A549 (cell line): Measurements from ENCODE around the gene TCP11. TPM values are rescaled to one million over a fixed set of nuclear protein-coding genes. Genes with fewer than 3 reads are reported as not detected.

Source experiments
- ATAC-seq, 2 experiments: fragments of 200-7000 bp in 1 of 2; fragments of >200 bp in 1 of 2; cut with Nextera tagmentation in 1 of 2; cut with Tn5 transposase in 1 of 2; 3 replicates each; pipeline versions ENCODE4 v1.8.0 to v1.9.1; 2018 to 2020; ENCODE audit warnings: mild to moderate bottlenecking in 1 of 2, moderate library complexity in 1 of 2
- CTCF ChIA-PET: fragments of 300-600 bp; sonication (Branson Sonifier 250); formaldehyde crosslinking; extraction: SDS; loops from one replicate; lab custom pipeline; 2021; ENCODE audit warnings: antibody characterized with exemption, inconsistent platforms; lab: Yijun Ruan, JAX
- POLR2A ChIA-PET: fragments of 350-600 bp; formaldehyde crosslinking; extraction: SDS; loops from one replicate; lab custom pipeline; 2021; ENCODE audit warnings: antibody characterized with exemption, inconsistent platforms; lab: Yijun Ruan, JAX
- DNase-seq, 2 experiments: peaks; one replicate each; pipeline versions ENCODE4 v3.0.0 to v3.0.0-alpha.2; 2011 to 2016; ENCODE audit warnings: low read depth in 1 of 2, low spot score in 1 of 2
- FAIRE-seq: peaks from 2 replicates; lab custom pipeline; 2011; peaks lifted over from hg19 to GRCh38; lab: Jason Lieb, UNC
- H3K27ac ChIP-seq, 2 experiments: fragments of >200 bp; sonication (Bioruptor Twin); formaldehyde crosslinking; 3 replicates each; pipeline ENCODE4 v1.5.1; 2016 to 2017
- H3K4me1 ChIP-seq: fragments of >200 bp; sonication (Bioruptor Twin); formaldehyde crosslinking; 3 replicates; pipeline ENCODE4 v1.6.1; 2016
- H3K4me2 ChIP-seq: fragments of >200 bp; sonication (Bioruptor Twin); formaldehyde crosslinking; 3 replicates; pipeline ENCODE4 v1.6.1; 2016
- H3K4me3 ChIP-seq: fragments of >200 bp; sonication (Bioruptor Twin); formaldehyde crosslinking; 3 replicates; pipeline ENCODE4 v1.5.1; 2016
- H3K9me3 ChIP-seq: fragments of >200 bp; sonication (Bioruptor Twin); formaldehyde crosslinking; 3 replicates; pipeline ENCODE4 v1.6.1; 2016
- CBX2 ChIP-seq: fragments of 200-600 bp; sonication (generic); IDR thresholded peaks from 2 replicates; pipeline ENCODE4 v1.6.1; 2016; ENCODE audit warnings: low read depth, mild to moderate bottlenecking, borderline replicate concordance
- CBX8 ChIP-seq: fragments of 200-600 bp; sonication (generic); IDR thresholded peaks from 2 replicates; pipeline ENCODE4 v1.6.1; 2016
- CEBPB ChIP-seq, 2 experiments: fragments of >200 bp in 1 of 2; sonication (Bioruptor Twin) in 1 of 2; formaldehyde crosslinking in 1 of 2; IDR thresholded peaks; 2 replicates each; pipeline ENCODE4 v1.6.1; 2012 to 2016
- ESRRA ChIP-seq: fragments of 150-350 bp; IDR thresholded peaks from 2 replicates; pipeline ENCODE4 v1.6.1; 2014; ENCODE audit warnings: mild to moderate bottlenecking, low read length, borderline replicate concordance
- FOSL2 ChIP-seq, 2 experiments: fragments of 450-650 bp in 1 of 2; fragments of >200 bp in 1 of 2; sonication (Bioruptor Twin) in 1 of 2; formaldehyde crosslinking; IDR thresholded peaks; 2 replicates each; pipeline versions ENCODE4 v1.5.0 to v1.6.1; 2016 to 2020; ENCODE audit warnings: mild to moderate bottlenecking in 1 of 2, moderate library complexity in 1 of 2
- HDAC2 ChIP-seq: fragments of 200-600 bp; sonication (generic); IDR thresholded peaks from 2 replicates; pipeline ENCODE4 v1.6.1; 2016
- HOXB13 ChIP-seq: fragments of 250-450 bp; sonication (Bioruptor Pico); IDR thresholded peaks from 2 replicates; pipeline ENCODE4 v1.5.0; 2020; ENCODE audit warnings: low read depth, mild to moderate bottlenecking, moderate library complexity
- JUNB ChIP-seq: fragments of >200 bp; sonication (Bioruptor Twin); formaldehyde crosslinking; IDR thresholded peaks from 2 replicates; pipeline ENCODE4 v1.6.1; 2016
- KDM1A ChIP-seq: fragments of 200-600 bp; sonication (generic); IDR thresholded peaks from 2 replicates; pipeline ENCODE4 v1.6.1; 2016; ENCODE audit warnings: low read depth, mild to moderate bottlenecking
- PHF8 ChIP-seq: fragments of 200-600 bp; sonication (generic); IDR thresholded peaks from 2 replicates; pipeline ENCODE4 v1.6.1; 2016; ENCODE audit warnings: low read depth, mild to moderate bottlenecking, antibody characterized with exemption, moderate library complexity, borderline replicate concordance
- POLR2A ChIP-seq: IDR thresholded peaks from 2 replicates; pipeline ENCODE4 v1.6.1; 2012; ENCODE audit warnings: mild to moderate bottlenecking, low read length
- RAD21 ChIP-seq, 2 experiments: fragments of >200 bp in 1 of 2; sonication (Bioruptor Twin) in 1 of 2; formaldehyde crosslinking in 1 of 2; IDR thresholded peaks in 1 of 2; conservative IDR thresholded peaks in 1 of 2; 2 replicates in 1 of 2; 3 replicates in 1 of 2; pipeline ENCODE4 v1.6.1; 2012 to 2018; ENCODE audit warnings: inconsistent platforms in 1 of 2
- RARB ChIP-seq: fragments of 250-450 bp; sonication (Bioruptor Pico); IDR thresholded peaks from 2 replicates; pipeline ENCODE4 v1.8.0; 2021; ENCODE audit warnings: mild to moderate bottlenecking, moderate library complexity
- RCOR1 ChIP-seq: fragments of 150-350 bp; IDR thresholded peaks from 2 replicates; pipeline ENCODE4 v1.6.1; 2014; ENCODE audit warnings: antibody characterized with exemption, low read length, low read depth
- RNF2 ChIP-seq: fragments of 200-600 bp; sonication (generic); IDR thresholded peaks from 2 replicates; pipeline ENCODE4 v1.6.1; 2016; ENCODE audit warnings: low read depth, mild to moderate bottlenecking, antibody characterized with exemption, moderate library complexity, borderline replicate concordance
- SMC3 ChIP-seq: fragments of >200 bp; sonication (Bioruptor Twin); formaldehyde crosslinking; IDR thresholded peaks from 3 replicates; pipeline ENCODE4 v1.6.1; 2018; ENCODE audit warnings: inconsistent platforms
- SREBF2 ChIP-seq: fragments of 450-650 bp; IDR thresholded peaks from 2 replicates; pipeline ENCODE4 v1.6.1; 2014; ENCODE audit warnings: mild to moderate bottlenecking, moderate library complexity
- ZC3H11A ChIP-seq: fragments of 450-650 bp; IDR thresholded peaks from 2 replicates; pipeline ENCODE4 v1.6.1; 2014; ENCODE audit warnings: antibody characterized with exemption, mild to moderate bottlenecking
- ZSCAN20 ChIP-seq: fragments of 250-450 bp; sonication (Bioruptor Pico); IDR thresholded peaks from 2 replicates; pipeline ENCODE4 v1.8.0; 2022; ENCODE audit warnings: mild to moderate bottlenecking, moderate library complexity
- WGBS: methylation state at CpG from one replicate; pipeline ENCODE4 v1.1.6; 2017; ENCODE audit errors: missing lambda C conversion rate; 5-methylcytosine and 5-hydroxymethylcytosine counted together
- polyA plus RNA-seq, 4 experiments: library from polyadenylated mRNA; depleted of rRNA in 3 of 4; stranded (reverse); fragments of >200 nt; fragmentation: RNase III in 1 of 4; extraction: RNeasy Plus Mini Kit Qiagen cat#74134 plus additional on column Dnase treatment in 1 of 4; gene quantifications; 2 replicates in 3 of 4; 3 replicates in 1 of 4; pipeline ENCODE4 v1.2.3, GENCODE V29; 2011 to 2017
- TF ChIP-seq, protein P1 (sequence below): fragments of 150-350 bp; IDR thresholded peaks from 2 replicates; pipeline ENCODE4 v1.6.1; 2014; ENCODE audit warnings: low read depth, mild to moderate bottlenecking, low read length
- TF ChIP-seq, protein P2 (sequence below): IDR thresholded peaks from 2 replicates; pipeline ENCODE4 v1.6.1; 2012
- TF ChIP-seq, protein P3 (sequence below): IDR thresholded peaks from 2 replicates; pipeline ENCODE4 v1.6.1; 2012; ENCODE audit warnings: low read depth, borderline replicate concordance
- TF ChIP-seq, protein P4 (sequence below): fragments of >200 bp; sonication (Bioruptor Twin); formaldehyde crosslinking; IDR thresholded peaks from 3 replicates; pipeline ENCODE4 v1.5.1; 2016
- TF ChIP-seq, protein P5 (sequence below): fragments of 200-600 bp; sonication (generic); IDR thresholded peaks from 2 replicates; pipeline ENCODE4 v1.6.1; 2016; ENCODE audit warnings: antibody characterized with exemption, mild to moderate bottlenecking, moderate library complexity
- TF ChIP-seq, protein P6 (sequence below): fragments of 250-450 bp; sonication (Bioruptor Pico); IDR thresholded peaks from 2 replicates; pipeline ENCODE4 v1.5.0; 2021; ENCODE audit warnings: mild to moderate bottlenecking, moderate library complexity, borderline replicate concordance
- TF ChIP-seq, protein P7 (sequence below): fragments of 450-650 bp; IDR thresholded peaks from 2 replicates; pipeline ENCODE4 v1.6.1; 2014; ENCODE audit warnings: antibody characterized with exemption

Gene TCP11
- polyA plus RNA-seq, 2 of the 4 experiments (the other 2 are of a cell fraction), result 0.06 TPM; not detected in 1

DNA sequence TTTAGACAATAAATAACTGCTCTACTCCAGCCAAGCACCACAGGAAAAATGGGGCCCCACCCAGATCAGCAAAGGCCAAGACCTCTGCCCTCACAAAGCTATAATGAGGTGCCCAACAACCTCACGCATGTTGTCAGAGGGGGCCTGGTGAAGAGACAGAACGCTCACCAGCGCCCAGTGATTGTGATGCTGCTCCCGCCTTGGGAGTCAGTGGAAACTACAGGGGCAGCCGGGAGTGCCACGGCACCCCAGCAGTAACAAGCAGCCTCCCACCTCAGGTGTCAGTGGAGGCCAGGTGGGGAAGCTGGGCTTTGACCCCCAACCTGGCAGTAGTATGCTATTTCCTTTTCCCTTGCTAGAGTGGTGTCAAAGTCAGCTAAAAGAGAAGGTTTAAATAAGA, 47.4 kb downstream of the TCP11 start:
- H3K4me1 ChIP-seq, result peaks cover 29% of the 10 kb centered on the region
- CTCF ChIA-PET, result interaction anchor here (1.3 kb wide), 1 partner anchor 112 kb away, joined by 3 read pairs; no protein-coding TSS in a partner anchor
- ATAC-seq (no peak), DNase-seq (no peak), FAIRE-seq (no peak)
- no peak for TF ChIP-seq CBX2
- TF ChIP-seq, protein P1, sequence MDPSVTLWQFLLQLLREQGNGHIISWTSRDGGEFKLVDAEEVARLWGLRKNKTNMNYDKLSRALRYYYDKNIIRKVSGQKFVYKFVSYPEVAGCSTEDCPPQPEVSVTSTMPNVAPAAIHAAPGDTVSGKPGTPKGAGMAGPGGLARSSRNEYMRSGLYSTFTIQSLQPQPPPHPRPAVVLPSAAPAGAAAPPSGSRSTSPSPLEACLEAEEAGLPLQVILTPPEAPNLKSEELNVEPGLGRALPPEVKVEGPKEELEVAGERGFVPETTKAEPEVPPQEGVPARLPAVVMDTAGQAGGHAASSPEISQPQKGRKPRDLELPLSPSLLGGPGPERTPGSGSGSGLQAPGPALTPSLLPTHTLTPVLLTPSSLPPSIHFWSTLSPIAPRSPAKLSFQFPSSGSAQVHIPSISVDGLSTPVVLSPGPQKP, result no peak
- TF ChIP-seq JUNB, result no peak
- no peak for TF ChIP-seq ZSCAN20 (CRISPR knock-in tag)
- TF ChIP-seq, protein P2, sequence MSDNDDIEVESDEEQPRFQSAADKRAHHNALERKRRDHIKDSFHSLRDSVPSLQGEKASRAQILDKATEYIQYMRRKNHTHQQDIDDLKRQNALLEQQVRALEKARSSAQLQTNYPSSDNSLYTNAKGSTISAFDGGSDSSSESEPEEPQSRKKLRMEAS, result no peak
- TF ChIP-seq, protein P3, sequence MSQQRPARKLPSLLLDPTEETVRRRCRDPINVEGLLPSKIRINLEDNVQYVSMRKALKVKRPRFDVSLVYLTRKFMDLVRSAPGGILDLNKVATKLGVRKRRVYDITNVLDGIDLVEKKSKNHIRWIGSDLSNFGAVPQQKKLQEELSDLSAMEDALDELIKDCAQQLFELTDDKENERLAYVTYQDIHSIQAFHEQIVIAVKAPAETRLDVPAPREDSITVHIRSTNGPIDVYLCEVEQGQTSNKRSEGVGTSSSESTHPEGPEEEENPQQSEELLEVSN, result no peak
- TF ChIP-seq SMC3, result no peak
- no peak for TF ChIP-seq HOXB13 (CRISPR knock-in tag)
- no peak for TF ChIP-seq POLR2A
- no peak for TF ChIP-seq SREBF2
- TF ChIP-seq KDM1A, result no peak
- TF ChIP-seq, protein P4, sequence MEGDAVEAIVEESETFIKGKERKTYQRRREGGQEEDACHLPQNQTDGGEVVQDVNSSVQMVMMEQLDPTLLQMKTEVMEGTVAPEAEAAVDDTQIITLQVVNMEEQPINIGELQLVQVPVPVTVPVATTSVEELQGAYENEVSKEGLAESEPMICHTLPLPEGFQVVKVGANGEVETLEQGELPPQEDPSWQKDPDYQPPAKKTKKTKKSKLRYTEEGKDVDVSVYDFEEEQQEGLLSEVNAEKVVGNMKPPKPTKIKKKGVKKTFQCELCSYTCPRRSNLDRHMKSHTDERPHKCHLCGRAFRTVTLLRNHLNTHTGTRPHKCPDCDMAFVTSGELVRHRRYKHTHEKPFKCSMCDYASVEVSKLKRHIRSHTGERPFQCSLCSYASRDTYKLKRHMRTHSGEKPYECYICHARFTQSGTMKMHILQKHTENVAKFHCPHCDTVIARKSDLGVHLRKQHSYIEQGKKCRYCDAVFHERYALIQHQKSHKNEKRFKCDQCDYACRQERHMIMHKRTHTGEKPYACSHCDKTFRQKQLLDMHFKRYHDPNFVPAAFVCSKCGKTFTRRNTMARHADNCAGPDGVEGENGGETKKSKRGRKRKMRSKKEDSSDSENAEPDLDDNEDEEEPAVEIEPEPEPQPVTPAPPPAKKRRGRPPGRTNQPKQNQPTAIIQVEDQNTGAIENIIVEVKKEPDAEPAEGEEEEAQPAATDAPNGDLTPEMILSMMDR, result no peak
- no peak for TF ChIP-seq CBX8
- TF ChIP-seq CEBPB (IDR thresholded peaks at IDR 0.05), result no peak
- no peak for TF ChIP-seq HDAC2
- TF ChIP-seq ESRRA, result no peak
- no peak for TF ChIP-seq RAD21 (conservative IDR thresholded peaks at IDR 0.05 in 1 of 2, IDR thresholded peaks at IDR 0.05 in 1 of 2)
- TF ChIP-seq RCOR1, result no peak
- no peak for TF ChIP-seq ZC3H11A
- H3K4me2 ChIP-seq, result no peak overlapping the region
- POLR2A ChIA-PET, result no interaction called here
- WGBS, result 91% methylated on average over 5 of the region's 6 CpGs
- no peak overlapping the region; a peak in 1 of 6 replicates for H3K27ac ChIP-seq
- H3K9me3 ChIP-seq, result no peaks in the 10 kb centered on the region
- no peak overlapping the region for H3K4me3 ChIP-seq

DNA sequence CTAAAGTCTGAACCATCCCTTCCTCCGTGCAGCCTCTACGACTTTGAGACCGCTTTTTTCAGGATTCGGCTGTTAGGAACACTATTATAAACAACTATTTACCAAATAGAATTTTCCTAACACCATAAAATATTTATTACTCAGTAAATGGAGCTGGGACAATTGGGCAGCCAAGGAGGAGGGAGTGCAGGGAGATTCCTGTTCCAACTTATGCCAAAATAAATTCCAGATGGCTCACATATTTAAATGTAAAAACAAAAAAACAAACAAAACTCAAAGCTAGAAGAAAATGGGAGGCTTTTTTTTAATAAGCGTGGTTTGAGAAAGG, 48.1 kb downstream of the TCP11 start:
- FAIRE-seq, result no peak
- POLR2A ChIA-PET, result no interaction called here

More for the DNA sequence above, 48.1 kb downstream of the TCP11 start:
- TF ChIP-seq, protein P5, sequence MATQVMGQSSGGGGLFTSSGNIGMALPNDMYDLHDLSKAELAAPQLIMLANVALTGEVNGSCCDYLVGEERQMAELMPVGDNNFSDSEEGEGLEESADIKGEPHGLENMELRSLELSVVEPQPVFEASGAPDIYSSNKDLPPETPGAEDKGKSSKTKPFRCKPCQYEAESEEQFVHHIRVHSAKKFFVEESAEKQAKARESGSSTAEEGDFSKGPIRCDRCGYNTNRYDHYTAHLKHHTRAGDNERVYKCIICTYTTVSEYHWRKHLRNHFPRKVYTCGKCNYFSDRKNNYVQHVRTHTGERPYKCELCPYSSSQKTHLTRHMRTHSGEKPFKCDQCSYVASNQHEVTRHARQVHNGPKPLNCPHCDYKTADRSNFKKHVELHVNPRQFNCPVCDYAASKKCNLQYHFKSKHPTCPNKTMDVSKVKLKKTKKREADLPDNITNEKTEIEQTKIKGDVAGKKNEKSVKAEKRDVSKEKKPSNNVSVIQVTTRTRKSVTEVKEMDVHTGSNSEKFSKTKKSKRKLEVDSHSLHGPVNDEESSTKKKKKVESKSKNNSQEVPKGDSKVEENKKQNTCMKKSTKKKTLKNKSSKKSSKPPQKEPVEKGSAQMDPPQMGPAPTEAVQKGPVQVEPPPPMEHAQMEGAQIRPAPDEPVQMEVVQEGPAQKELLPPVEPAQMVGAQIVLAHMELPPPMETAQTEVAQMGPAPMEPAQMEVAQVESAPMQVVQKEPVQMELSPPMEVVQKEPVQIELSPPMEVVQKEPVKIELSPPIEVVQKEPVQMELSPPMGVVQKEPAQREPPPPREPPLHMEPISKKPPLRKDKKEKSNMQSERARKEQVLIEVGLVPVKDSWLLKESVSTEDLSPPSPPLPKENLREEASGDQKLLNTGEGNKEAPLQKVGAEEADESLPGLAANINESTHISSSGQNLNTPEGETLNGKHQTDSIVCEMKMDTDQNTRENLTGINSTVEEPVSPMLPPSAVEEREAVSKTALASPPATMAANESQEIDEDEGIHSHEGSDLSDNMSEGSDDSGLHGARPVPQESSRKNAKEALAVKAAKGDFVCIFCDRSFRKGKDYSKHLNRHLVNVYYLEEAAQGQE, result no peak
- TF ChIP-seq, protein P6, sequence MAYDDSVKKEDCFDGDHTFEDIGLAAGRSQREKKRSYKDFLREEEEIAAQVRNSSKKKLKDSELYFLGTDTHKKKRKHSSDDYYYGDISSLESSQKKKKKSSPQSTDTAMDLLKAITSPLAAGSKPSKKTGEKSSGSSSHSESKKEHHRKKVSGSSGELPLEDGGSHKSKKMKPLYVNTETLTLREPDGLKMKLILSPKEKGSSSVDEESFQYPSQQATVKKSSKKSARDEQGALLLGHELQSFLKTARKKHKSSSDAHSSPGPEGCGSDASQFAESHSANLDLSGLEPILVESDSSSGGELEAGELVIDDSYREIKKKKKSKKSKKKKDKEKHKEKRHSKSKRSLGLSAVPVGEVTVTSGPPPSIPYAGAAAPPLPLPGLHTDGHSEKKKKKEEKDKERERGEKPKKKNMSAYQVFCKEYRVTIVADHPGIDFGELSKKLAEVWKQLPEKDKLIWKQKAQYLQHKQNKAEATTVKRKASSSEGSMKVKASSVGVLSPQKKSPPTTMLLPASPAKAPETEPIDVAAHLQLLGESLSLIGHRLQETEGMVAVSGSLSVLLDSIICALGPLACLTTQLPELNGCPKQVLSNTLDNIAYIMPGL (CRISPR knock-in tag), result no peak
- TF ChIP-seq CBX8 (no peak), ESRRA (no peak), PHF8 (no peak), RARB (no peak), RNF2 (no peak), FOSL2 (IDR thresholded peaks at IDR 0.05) (no peak), FOSL2 (CRISPR knock-in tag; IDR thresholded peaks at IDR 0.05) (no peak)
- TF ChIP-seq, protein P7, sequence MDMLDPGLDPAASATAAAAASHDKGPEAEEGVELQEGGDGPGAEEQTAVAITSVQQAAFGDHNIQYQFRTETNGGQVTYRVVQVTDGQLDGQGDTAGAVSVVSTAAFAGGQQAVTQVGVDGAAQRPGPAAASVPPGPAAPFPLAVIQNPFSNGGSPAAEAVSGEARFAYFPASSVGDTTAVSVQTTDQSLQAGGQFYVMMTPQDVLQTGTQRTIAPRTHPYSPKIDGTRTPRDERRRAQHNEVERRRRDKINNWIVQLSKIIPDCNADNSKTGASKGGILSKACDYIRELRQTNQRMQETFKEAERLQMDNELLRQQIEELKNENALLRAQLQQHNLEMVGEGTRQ, result no peak
- TF ChIP-seq, protein P2, result no peak
- TF ChIP-seq, protein P1, result no peak
- TF ChIP-seq, all 56 proteins: peak for 0
- WGBS, result 87% methylated on average over 5 of the region's 5 CpGs
- CTCF ChIA-PET, result interaction anchor here (1.3 kb wide), 1 partner anchor 112 kb away, joined by 3 read pairs; no protein-coding TSS in a partner anchor
- Histone ChIP-seq H3K4me3 (no peak overlapping the region), H3K9me3 (no peaks in the 10 kb centered on the region), H3K4me2 (no peak overlapping the region), H3K4me1 (peaks cover 29% of the 10 kb centered on the region), H3K27ac (no peak overlapping the region)
- DNase-seq, result no peak
- no peak for ATAC-seq
